HG03159 (cell line): Measurements from ENCODE around the gene TMPRSS11D.
A peak's percentile ranks its signal among the peaks of the same experiment; 100 is the strongest.

Experiments used
- ATAC-seq: cut with Tn5 transposase; IDR thresholded peaks from one replicate; pipeline ENCODE4 v1.9.1; 2021; ENCODE audit warnings: mild to moderate bottlenecking, moderate library complexity; ENCODE audit not compliant: unreplicated experiment

TMPRSS11D gene, protein sequence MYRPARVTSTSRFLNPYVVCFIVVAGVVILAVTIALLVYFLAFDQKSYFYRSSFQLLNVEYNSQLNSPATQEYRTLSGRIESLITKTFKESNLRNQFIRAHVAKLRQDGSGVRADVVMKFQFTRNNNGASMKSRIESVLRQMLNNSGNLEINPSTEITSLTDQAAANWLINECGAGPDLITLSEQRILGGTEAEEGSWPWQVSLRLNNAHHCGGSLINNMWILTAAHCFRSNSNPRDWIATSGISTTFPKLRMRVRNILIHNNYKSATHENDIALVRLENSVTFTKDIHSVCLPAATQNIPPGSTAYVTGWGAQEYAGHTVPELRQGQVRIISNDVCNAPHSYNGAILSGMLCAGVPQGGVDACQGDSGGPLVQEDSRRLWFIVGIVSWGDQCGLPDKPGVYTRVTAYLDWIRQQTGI

DNA sequence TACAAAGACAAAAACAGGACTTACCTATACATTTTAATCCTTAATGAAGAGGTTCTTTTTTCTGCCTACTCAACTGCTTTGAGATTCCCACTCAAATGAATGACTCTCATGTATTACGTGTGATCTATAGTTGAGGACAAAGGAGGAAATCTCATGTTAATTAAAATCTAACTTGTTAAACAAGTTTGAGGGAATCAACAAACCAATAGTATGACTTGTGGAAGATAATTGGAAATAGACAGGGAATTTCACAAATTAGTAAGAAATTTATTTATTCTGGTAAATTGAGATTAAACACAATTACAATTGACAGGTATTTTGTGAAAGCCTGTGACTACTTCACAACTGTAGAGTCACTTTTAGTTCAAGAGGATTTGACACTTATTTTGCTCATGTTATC lies at the start of gene TMPRSS11D:
TSS of gene TMPRSS11D (minus strand) at position 101 of the 400 bp plus-strand sequence. CDS start at position 32, 69 bp downstream.
- no peak for ATAC-seq

DNA sequence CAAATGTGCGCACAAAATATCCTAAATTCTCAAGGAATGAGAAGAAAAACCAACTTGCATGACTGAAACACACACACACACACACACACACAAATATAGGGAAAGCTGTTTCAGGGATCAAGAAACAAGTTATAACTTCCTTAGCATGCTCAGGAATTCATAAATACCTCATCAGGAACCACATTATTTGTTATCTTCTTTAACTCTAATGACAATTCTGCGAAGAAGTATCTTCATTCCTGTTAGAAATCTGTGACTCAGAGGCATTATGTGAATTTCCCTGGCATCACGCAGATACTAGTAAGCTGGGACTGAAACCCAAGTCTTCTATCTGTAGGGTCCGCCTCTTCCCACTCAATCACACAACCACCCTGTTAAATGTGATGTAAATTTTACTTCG lies 49.2 kb upstream of the TMPRSS11D start:
- ATAC-seq: no peak

DNA sequence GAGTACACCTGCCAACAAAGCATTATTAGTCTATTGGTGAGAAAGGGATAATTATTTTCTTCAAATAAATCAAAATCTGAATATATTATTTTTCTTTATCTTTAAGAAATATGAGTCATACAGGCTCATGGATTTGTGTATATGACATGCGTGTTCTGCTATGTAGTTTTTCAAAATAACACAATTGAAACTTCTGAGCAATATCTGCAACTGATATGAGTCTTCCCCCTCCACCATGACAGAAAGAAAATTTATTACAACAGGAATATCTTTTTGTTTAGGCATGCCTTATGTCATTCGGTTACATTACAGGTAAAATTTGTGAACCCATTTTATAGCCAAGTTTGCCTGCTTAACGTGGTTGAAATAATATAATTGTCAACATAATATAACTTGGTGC lies 47.5 kb upstream of the TMPRSS11D start:
- no peak for ATAC-seq

DNA sequence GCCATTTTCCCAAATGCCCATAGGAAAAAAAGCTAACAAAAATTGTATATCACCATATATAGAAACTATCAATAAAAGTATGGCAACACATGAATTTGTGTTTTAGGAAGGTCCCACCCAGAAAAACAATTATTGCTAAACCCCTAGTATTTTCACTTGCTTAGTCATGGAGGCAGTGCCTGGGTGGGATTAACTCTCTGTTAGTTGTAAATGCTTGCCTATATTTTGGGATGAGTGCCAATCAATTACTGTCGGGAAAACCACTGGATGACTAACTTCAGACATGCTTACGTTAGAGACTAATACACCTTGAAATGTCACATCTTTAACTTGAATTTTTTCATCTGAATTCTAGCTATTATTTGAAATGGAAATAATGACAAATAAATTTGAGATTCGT lies 45.6 kb upstream of the TMPRSS11D start:
- ATAC-seq: no peak

DNA sequence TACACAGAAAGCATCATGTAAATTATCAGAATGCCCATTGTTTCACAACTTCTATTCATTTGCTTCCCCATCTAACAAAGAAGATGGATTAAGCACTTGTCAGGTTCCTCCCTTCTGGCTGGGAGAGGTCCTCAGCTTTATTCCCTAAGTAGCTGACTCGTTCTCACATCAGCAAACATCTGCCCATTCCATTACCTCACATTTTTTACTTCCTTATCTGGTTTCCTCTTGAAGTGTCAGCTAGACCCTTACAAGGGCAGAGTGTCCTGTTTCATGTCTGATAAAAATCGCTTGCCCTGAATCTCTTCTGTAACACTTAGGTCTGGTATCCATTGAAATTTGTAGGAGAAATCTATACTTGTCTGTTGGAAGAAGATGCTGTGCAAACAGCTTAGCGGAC lies 44.7 kb upstream of the TMPRSS11D start:
- ATAC-seq: no peak

DNA sequence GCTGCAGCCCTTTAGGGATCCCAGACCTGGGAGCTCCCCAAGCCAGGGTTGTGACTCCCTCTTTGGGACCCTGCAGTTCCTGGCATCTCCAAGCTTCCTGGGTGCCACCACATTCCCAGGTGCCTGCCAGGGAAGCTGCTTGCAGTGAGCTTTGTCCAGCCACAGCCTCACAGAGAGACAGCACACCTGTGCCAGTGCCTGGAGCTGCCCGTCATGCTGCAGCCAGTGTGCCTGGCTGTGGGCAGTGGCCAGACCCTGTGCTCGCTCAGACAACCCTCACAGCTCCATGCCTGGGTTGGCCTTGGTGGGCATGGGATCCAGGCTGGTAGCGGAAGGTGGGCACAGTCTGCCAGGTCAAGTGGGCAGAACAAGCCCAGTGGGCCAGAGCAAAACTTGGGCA lies 43.4 kb upstream of the TMPRSS11D start:
- no peak for ATAC-seq

DNA sequence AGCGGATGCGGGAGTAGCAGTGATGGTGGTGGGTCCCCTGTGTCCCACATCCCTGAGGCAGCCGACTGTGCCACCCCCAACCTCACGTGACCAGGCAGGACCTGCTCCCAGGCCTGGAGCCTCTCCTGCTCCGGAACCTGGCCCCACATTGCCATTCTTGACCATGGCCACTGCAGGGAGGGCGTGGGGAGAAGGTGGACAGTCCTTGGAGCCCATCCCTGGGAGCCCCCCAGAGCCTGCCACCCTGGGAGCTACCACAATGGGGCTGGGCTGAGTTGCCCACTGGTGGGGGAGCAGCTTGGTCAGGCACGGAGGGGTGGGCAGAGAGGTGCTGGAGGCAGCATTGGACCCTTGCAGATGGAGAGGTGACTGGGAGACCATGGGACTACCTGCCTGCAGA lies 42.7 kb upstream of the TMPRSS11D start:
- ATAC-seq: no peak

DNA sequence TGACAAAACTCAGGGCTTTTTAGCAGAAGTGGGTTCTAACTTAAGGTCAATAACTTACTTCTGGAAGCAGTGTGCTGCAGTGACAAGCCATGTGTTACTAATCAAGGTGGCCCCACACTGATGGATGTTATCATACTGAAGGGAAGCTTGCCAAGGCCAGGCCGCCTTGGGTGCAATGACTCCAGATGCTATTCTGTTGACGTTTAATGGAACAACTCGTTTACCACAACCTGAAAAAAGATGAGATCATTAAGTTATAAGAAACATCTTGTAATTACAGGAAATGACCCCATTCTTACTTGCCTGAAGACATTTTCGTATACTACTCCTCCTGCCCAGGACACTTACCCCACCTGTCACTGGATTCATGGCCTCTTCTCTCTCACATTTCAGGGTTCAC lies 38.9 kb upstream of the TMPRSS11D start:
- ATAC-seq: no peak

DNA sequence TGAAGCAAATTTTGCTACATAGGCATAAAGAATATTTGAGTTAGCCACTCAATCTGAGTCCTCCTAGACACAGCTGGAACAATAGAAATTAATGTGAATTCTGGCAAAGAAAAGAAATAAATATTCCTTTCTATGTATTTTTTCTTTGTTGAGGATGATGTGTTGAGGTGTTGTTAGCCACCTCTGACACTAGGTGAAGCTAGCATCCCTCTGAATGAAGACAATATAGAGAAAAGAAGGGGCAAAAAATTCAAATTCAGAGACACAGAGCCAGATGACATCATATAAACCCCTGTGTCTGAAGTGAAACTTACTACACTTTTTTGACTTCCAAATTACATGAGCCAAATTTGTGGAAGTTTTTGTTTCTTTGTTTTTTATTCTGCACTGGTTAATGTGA lies 34.6 kb upstream of the TMPRSS11D start:
- no peak for ATAC-seq

DNA sequence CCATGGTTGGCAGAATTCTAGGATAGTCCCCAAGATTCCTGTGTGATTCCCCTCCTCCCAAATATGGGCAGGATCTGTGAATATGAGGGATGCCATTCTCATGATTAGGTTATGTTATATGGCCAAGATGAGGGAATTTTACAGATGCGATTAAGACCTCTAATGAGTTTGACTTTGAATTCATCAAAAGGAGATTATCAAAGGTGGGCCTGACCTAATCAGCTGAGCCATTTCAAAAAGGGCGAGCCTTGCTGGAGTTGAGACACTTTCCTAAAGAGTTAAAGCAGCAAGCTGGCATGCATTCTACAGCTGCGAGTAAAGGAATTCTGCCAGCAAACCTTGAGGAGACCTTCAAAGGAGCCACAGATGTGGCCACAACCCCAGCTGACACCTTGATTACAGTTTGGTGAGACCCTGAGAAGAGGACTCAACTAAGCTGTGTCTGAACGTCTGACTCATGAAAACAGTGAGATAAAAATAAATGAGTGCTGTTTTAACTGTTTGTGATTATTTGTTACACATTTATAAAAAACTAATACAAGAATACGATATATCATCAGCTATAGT lies 31.7 kb upstream of the TMPRSS11D start:
- ATAC-seq: no peak

DNA sequence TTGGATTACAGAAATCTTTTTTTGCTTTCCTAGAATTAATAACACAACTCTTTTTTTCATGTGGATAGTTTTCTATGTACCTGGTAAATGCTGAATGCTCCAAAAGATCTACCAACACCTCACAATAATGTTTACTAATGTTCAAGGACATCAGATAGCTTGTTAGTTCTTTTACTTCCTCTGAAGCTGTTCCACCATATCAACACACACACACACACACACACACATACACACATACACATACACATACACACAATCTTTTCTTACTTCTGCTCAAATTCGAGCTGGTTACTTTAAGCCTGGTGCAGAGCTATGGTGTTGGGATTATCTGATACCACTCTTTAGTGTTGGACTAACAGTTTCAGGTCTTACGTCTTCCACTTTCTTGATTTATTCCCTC lies 28.3 kb upstream of the TMPRSS11D start:
- ATAC-seq: no peak

DNA sequence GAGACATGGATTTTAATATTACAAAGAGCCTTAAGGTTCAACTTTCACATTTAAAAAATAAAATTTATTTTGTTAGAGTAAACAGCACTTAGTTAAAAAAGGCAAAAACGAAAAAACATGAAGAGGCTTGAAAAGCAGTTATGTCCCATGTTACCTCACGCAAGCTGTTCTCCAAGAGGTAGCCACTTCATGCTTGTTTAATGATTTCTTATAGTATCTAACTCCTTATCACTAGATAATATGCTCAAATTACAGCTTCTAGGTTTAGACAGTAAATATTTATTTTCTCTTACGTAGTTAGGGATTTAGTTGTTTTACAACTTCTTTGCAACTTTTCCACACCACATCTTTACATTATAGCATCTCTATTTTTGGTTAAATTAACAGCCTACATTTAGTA lies 27.8 kb upstream of the TMPRSS11D start:
- ATAC-seq: no peak

DNA sequence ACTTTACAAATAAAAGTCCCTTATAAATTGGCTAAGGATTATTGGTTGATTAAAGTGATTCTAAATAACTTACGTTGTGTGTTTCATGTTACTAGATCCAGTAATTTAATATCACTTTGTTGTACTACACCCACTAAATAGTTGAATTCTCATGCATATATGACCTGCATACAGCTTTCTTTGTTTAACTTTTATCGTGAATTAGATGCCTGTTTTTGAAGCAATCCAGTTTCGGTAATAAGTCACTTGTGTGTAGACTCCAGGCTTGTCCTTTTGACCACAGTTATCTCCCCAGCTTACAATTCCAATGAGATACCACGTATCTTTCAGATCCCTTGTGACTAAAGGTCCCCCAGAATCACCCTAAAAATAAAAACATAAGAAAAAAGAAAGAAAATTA lies 27.3 kb upstream of the TMPRSS11D start:
- no peak for ATAC-seq

DNA sequence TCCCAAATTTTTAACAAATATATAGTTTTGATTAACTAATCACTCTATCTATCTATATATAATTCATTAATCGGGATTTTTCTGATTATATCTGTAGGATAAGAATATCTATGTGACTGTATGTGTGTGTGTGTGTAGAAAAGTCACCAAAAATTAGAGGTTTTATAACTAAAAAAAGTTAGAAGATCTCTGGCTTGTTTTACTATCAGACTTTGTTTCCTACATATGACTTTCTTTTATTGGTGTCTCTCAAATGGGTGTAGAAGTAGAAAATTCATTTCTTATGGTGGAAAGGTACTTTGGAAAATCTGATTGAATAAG lies 26.7 kb upstream of the TMPRSS11D start:
- no peak for ATAC-seq

DNA sequence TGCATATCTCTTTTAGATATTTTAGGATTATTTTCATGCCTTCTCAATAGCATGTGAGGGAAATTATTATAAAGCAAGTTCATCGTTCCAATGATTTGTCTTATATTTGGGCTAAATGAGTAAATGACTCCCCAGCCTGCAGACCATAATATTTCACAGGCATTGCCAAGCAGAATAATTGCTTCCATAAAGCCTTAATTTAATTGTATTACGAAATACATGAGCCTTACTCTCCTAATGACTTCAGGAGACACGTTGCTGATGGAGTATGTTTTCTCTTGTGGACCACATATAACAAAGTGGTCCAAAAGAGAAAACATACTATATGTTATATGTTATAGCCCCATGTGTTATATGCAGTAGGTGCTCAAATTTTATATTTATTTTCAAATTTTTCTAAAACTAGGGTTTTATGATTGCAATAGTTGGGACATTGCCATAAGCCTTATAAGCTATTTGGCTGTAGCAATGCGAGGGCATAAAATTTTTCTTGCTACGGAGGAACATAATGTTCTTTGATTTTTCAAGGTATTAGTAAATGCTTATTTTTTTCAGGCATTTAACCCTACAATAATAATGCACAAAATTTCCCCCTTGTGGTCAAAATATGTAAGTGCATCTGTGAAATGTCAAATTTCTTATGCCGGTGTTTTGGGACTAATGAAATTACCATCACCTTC lies 26.2 kb upstream of the TMPRSS11D start:
- peak; percentile 54 for ATAC-seq

DNA sequence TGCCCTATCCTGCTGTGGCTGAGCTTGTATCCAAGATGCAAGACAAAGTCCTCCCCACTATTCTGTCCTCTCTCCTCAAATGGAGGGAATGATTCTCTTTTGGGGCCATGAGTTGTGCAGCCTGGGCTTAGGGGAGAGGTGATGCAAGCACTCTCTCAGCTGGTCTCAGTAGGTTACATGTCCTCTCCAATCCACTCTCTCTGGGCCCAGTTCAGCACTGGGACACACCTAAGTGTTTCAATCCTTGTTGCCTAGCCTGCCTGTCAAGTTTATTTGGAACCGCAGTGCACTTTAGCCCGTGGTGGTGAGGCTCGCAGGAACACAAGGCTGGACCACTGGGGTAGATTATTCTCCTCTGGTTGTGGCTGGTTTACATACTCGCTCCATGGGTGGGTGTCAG lies 23.8 kb upstream of the TMPRSS11D start:
- ATAC-seq: no peak

DNA sequence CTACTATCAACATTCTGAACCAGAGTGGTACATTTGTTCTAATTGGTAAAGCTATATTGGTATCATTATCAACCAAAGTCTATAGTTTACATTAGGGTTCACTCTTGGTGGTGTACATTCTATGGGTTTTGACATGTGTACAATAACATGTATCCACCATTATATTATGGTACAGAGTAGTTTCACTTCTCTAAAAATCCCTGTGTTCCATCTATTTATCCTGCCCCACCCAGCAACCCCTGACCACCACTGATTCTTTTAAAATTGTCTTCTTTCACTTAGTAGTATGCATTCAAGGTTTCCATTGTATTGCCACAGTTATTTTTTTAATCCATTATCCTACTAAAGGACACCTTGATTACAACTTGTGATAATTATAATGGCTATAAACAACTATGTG lies 15.3 kb upstream of the TMPRSS11D start:
- ATAC-seq: no peak

DNA sequence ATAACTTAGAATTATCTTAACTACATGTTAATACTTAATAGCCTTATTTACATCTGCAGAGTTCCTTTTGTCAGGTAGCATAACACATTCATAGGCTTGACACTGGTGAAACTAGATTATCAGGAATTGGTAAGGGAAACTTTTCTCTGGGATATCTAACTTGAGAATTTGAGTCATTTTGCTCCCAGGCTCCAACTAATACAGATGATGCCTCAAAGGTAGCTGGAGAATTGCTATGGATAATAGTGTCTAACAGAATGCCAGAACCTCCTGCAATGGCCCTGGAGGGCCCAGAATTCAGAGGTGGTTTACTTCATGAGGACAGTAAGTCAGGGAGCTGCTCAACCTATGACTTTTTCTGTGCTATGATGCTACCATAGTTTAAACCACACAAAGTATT lies 13.9 kb upstream of the TMPRSS11D start:
- ATAC-seq: no peak

DNA sequence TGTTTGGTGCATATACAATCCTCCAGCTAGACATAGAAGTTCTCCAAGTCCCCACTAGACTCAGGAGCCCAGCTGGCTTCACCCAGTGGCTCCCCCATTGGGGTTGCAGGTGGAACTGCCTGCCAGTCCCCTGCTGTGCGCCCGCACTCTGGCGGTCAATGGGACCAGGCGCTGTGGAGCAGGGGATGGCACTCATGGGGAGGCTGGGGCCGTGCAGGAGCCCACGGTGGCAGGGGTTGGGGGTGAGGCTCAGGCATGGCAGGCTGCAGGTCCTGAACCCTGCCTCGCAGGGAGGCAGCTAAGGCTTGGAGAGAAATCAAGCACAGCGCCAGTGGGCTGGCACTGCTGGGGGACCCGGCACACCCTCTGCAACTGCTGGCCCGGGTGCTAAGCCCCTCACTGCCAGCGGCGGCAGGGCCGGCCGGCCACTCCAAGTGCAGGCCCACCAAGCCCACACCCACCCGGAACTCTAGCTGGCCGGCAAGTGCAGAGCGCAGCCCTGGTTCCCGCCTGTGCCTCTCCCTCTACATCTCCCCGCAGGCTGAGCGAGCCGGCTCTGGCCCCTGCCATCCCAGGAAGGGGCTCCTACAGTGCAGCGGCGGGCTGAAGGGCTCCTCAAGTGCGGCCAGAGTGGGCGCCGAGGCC lies 12.7 kb upstream of the TMPRSS11D start:
- ATAC-seq: no peak

DNA sequence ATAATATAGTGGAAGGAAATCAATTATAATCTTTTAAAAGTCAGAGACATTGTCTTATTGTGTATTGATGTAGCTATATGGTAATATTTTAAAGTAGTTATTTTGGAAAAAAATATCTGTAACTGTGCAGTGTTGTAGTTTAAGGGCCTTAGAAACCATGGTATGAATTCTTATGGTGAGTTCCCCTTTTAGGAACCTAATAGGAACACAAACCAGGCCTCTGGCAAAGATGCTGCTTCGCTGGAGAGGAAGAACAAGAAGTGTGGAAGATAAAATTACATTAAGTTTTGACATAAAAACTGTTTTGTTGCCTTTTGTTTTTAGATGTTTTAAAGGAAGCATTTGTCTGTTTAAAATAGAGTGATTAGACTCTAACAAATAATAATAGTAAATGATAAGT lies 10.9 kb upstream of the TMPRSS11D start:
- ATAC-seq: no peak

DNA sequence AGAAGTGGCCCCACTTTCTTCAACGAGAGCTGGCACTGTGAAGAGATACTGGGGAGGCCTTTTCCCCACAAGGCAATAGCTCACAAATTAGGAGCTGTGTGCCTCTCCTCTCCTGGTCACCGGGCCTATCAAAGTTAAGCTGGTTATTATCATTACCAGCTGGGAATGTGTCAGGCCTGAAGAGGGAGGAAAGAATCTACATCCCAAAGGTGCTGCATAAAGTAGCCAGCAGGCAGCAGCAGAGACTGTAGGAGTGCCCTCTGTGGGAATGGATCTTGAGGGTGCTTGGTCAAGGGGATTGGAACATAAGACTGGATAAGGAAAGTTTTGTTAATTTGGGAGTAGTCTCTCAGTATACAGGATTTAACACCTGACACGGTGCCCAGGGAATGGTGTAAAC lies 9.1 kb upstream of the TMPRSS11D start:
- ATAC-seq: no peak

DNA sequence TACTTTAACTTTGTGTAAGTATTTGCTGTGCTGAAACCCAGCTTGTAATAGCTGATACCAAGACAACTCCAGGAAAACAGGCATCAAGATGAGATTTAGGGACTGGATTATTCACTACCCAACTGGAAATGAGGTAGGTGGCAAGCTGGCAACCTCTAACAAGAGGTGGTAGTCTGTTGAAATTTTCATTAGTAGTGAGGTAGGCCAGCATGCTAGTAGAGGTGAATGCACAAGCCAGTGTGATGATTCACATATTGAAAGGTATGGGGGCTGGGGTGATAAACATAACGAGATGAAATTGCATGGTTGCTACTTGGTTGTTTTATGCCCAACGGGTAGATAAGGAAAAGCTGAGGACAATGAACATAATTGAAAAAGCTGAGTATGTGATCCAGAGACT lies 8.5 kb upstream of the TMPRSS11D start:
- ATAC-seq: no peak
